A673 (cell line): ENCODE measurements around the gene SPECC1L. TPM values are rescaled to one million over a fixed set of nuclear protein-coding genes. Genes with fewer than 3 reads are reported as not detected.

Experiments used
- BruUV-seq: library from RNA; stranded (reverse); fragments of 400-500 nt; replicated peaks from 2 replicates; lab custom pipeline; 2021; lab: Mats Ljungman, UMichigan
- CTCF ChIA-PET: fragments of 300-600 bp; sonication (Branson Sonifier 250); formaldehyde crosslinking; loops from one replicate; lab custom pipeline; 2022; ENCODE audit warnings: antibody characterized with exemption; lab: Charles Lee
- POLR2A ChIA-PET: fragments of 300-600 bp; sonication (Branson Sonifier 250); formaldehyde crosslinking; loops from one replicate; lab custom pipeline; 2022; ENCODE audit warnings: antibody characterized with exemption; ENCODE audit not compliant: low non-redundant PET; lab: Charles Lee
- DNase-seq: peaks from one replicate; pipeline ENCODE4 v3.0.0-alpha.2; 2015; ENCODE audit warnings: low spot score
- H3K27ac ChIP-seq: fragments of 200-600 bp; sonication (generic); 2 replicates; pipeline ENCODE4 v1.5.1; 2016; ENCODE audit warnings: mixed run types, low read depth, mild to moderate bottlenecking, mixed read lengths, antibody characterized with exemption, low read length; ENCODE audit not compliant: poor library complexity, severe bottlenecking
- H3K27me3 ChIP-seq: fragments of 200-600 bp; sonication (generic); replicated peaks from 2 replicates; pipeline ENCODE4 v1.6.1; 2017; ENCODE audit warnings: mixed run types, low read depth, mild to moderate bottlenecking, mixed read lengths, antibody characterized with exemption, low read length; ENCODE audit not compliant: insufficient read depth, poor library complexity
- H3K36me3 ChIP-seq: fragments of 200-600 bp; sonication (generic); 2 replicates; pipeline ENCODE4 v1.6.1; 2016; ENCODE audit warnings: mixed run types, mild to moderate bottlenecking, mixed read lengths, antibody characterized with exemption, low read length; ENCODE audit not compliant: insufficient read depth, poor library complexity, severe bottlenecking
- H3K4me1 ChIP-seq: fragments of 200-600 bp; sonication (generic); 2 replicates; pipeline ENCODE4 v1.6.1; 2017; ENCODE audit warnings: mixed run types, mild to moderate bottlenecking, mixed read lengths, antibody characterized with exemption, low read length; ENCODE audit not compliant: insufficient read depth, poor library complexity, severe bottlenecking
- H3K4me3 ChIP-seq: fragments of 200-600 bp; sonication (generic); 2 replicates; pipeline ENCODE4 v1.5.1; 2016; ENCODE audit warnings: low read depth, mixed run types, mild to moderate bottlenecking, mixed read lengths, low read length; ENCODE audit not compliant: poor library complexity, severe bottlenecking
- H3K9me3 ChIP-seq: fragments of 200-600 bp; sonication (generic); 2 replicates; pipeline ENCODE4 v1.6.1; 2016; ENCODE audit warnings: mixed run types, low read depth, mild to moderate bottlenecking, mixed read lengths, antibody characterized with exemption, low read length; ENCODE audit not compliant: poor library complexity, severe bottlenecking
- CTCF ChIP-seq: fragments of 300-800, 200-600 bp; sonication (generic); conservative IDR thresholded peaks from 2 replicates; pipeline ENCODE4 v1.5.1; 2017; ENCODE audit warnings: low read depth, mild to moderate bottlenecking, antibody characterized with exemption, low read length, moderate library complexity, mixed read lengths
- EZH2 ChIP-seq: fragments of 200-600 bp; sonication (generic); IDR thresholded peaks from 2 replicates; pipeline ENCODE4 v1.6.1; 2017; ENCODE audit warnings: borderline replicate concordance, low read depth, mild to moderate bottlenecking, mixed read lengths, antibody characterized with exemption, low read length; ENCODE audit not compliant: poor library complexity, severe bottlenecking
- intact Hi-C: fragments of 100-400 bp; cut with micrococcal nuclease; formaldehyde crosslinking; loops from one replicate; pipeline ENCODE4 v1.10.0; 2022; ENCODE audit not compliant: unreplicated experiment
- total RNA-seq: library from RNA; stranded (reverse); gene quantifications from 2 replicates; pipeline ENCODE4 v1.2.3, GENCODE V29; 2021

The SPECC1L gene
- total RNA-seq, 1 experiment from 2014 or later = 56.7 TPM

- intact Hi-C loops = no loop called here
- Histone ChIP-seq H3K27me3 (no peaks in the 10 kb centered on the region), H3K9me3 (no peaks in the 10 kb centered on the region), H3K4me1 (peaks cover 17% of the 10 kb centered on the region), H3K27ac (no peak overlapping the region), H3K4me3 (no peak overlapping the region), H3K36me3 (peaks cover 11% of the 10 kb centered on the region)
- ChIA-PET POLR2A (no interaction called here), CTCF (no interaction called here)
- no peak for TF ChIP-seq CTCF
- no peak for TF ChIP-seq EZH2
- DNase-seq = no peak
- BruUV-seq = no TSS peak
Measured at GRCh38 chr22:24401931-24402367, 131.3 kb downstream of the SPECC1L start.

GRCh38 chr22:24402460-24403192 is 132.0 kb downstream of the SPECC1L start:
- intact Hi-C loops = no loop called here
- Histone ChIP-seq H3K27me3 (no peaks in the 10 kb centered on the region), H3K9me3 (no peaks in the 10 kb centered on the region), H3K4me3 (no peak overlapping the region), H3K4me1 (peaks cover 17% of the 10 kb centered on the region), H3K27ac (no peak overlapping the region), H3K36me3 (peaks cover 11% of the 10 kb centered on the region)
- TF ChIP-seq EZH2 (no peak), CTCF (no peak)
- CTCF ChIA-PET = no interaction called here
- DNase-seq = peak; percentile 81
- no TSS peak for BruUV-seq
- POLR2A ChIA-PET = interaction anchor here (0.6 kb wide), 1 partner anchor 835 kb away, joined by 3 read pairs; no protein-coding TSS in a partner anchor

GRCh38 chr22:24403346-24403745 is 132.7 kb downstream of the SPECC1L start:
- H3K4me3 ChIP-seq = no peak overlapping the region
- intact Hi-C loops = no loop called here
- BruUV-seq = no TSS peak
- no peaks in the 10 kb centered on the region for H3K27me3 ChIP-seq
- POLR2A ChIA-PET = no interaction called here
- H3K36me3 ChIP-seq = peaks cover 11% of the 10 kb centered on the region
- no peak for DNase-seq
- no peaks in the 10 kb centered on the region for H3K9me3 ChIP-seq
- H3K4me1 ChIP-seq = peaks cover 17% of the 10 kb centered on the region
- CTCF ChIA-PET = no interaction called here
- no peak for TF ChIP-seq CTCF
- TF ChIP-seq EZH2 = no peak
- no peak overlapping the region for H3K27ac ChIP-seq
